Transverse colon (tissue), 3 donors: ENCODE results near the gene ZNF782.

Experiments used
- POLR2A ChIP-seq: fragments of 450-650 bp; IDR thresholded peaks from one replicate; pipeline ENCODE4 v1.6.1; 2016; ENCODE audit warnings: antibody characterized with exemption, mild to moderate bottlenecking, moderate library complexity
- TF ChIP-seq, protein P1 (sequence below), 5 experiments: fragments of 200-600 bp in 3 of 5; fragments of 450-650 bp in 2 of 5; sonication (generic) in 3 of 5; IDR thresholded peaks; 1 replicate in 2 of 5; 2 replicates in 3 of 5; pipeline ENCODE4 v1.5.1; 2016 to 2017; ENCODE audit warnings: antibody characterized with exemption in 5 of 5, inconsistent platforms in 3 of 5, mild to moderate bottlenecking in 2 of 5, moderate library complexity in 1 of 5

DNA sequence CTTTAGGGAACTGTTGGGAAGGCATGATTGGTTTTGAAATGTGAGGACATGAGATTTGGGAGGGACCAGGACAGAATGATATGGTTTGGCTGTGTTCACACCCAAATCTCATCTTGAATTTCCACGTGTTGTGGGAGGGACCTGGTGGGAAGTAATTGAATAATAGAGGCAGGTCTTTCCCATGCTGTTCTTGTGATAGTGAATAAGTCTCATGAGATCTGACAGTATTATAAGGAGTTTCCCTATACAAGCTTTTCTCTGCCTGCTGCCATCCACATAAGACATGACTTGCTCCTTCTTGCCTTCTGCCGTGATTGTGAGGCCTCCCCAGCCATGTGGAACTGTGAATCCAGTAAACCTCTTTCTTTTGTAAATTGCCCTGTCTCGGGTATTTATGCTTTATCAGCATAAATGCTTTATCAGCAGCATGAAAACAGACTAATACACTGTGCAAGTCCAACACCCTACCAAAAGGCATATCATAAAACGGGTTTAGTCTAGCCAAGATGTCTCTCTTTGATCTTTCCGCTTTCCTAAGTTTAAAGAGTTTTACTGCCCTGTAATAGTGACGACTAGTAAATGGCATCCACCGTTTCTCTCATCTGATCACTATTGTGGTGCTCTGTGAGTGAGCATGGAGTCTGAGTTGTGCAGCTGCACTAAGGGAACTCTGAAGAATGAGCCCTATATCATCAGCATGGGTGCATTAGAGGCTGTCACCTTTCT, 12.9 kb upstream of the ZNF782 start:
- TF ChIP-seq, protein P1, sequence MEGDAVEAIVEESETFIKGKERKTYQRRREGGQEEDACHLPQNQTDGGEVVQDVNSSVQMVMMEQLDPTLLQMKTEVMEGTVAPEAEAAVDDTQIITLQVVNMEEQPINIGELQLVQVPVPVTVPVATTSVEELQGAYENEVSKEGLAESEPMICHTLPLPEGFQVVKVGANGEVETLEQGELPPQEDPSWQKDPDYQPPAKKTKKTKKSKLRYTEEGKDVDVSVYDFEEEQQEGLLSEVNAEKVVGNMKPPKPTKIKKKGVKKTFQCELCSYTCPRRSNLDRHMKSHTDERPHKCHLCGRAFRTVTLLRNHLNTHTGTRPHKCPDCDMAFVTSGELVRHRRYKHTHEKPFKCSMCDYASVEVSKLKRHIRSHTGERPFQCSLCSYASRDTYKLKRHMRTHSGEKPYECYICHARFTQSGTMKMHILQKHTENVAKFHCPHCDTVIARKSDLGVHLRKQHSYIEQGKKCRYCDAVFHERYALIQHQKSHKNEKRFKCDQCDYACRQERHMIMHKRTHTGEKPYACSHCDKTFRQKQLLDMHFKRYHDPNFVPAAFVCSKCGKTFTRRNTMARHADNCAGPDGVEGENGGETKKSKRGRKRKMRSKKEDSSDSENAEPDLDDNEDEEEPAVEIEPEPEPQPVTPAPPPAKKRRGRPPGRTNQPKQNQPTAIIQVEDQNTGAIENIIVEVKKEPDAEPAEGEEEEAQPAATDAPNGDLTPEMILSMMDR (IDR thresholded peaks at IDR 0.05) = no peak
- no peak for TF ChIP-seq POLR2A
